H1 (cell line): ENCODE data around the gene CAPN9. TPM values are rescaled to one million over a fixed set of nuclear protein-coding genes. Genes with fewer than 3 reads are reported as not detected.
A peak's percentile ranks its signal among the peaks of the same experiment; 100 is the strongest.

Experiments used
- CTCF ChIA-PET: fragments of 300-600 bp; sonication (Branson Sonifier 250); formaldehyde crosslinking; loops from one replicate; lab custom pipeline; 2021; ENCODE audit not compliant: partially characterized antibody; lab: Charles Lee
- POLR2A ChIA-PET: fragments of 300-600 bp; sonication (Branson Sonifier 250); formaldehyde crosslinking; loops from one replicate; lab custom pipeline; 2021; ENCODE audit warnings: inconsistent platforms; ENCODE audit not compliant: partially characterized antibody; lab: Charles Lee
- DNase-seq, 2 experiments: peaks; one replicate each; pipeline versions ENCODE4 v3.0.0 to v3.0.0-alpha.2; 2010 to 2022; ENCODE audit warnings: low spot score in 2 of 2, low read depth in 1 of 2, mixed read lengths in 1 of 2
- FAIRE-seq: peaks from 2 replicates; lab custom pipeline; 2011; peaks lifted over from hg19 to GRCh38; lab: Jason Lieb, UNC
- H2AFZ ChIP-seq: 2 replicates; pipeline ENCODE4 v1.8.1; 2012; ENCODE audit warnings: low read length, inconsistent platforms
- H2AK5ac ChIP-seq: 2 replicates; pipeline ENCODE4 v1.6.1; 2013; ENCODE audit warnings: low read depth, low read length
- H2BK120ac ChIP-seq: replicated peaks from 2 replicates; pipeline ENCODE3; 2013; ENCODE audit warnings: low read depth, low read length, inconsistent platforms
- H2BK12ac ChIP-seq: 2 replicates; pipeline ENCODE4 v1.6.1; 2013; ENCODE audit warnings: low read depth, low read length
- H2BK15ac ChIP-seq: 2 replicates; pipeline ENCODE4 v1.6.1; 2013; ENCODE audit warnings: low read length
- H2BK20ac ChIP-seq: 2 replicates; pipeline ENCODE4 v1.6.1; 2013; ENCODE audit warnings: low read length
- H2BK5ac ChIP-seq: 2 replicates; pipeline ENCODE4 v1.6.1; 2013; ENCODE audit warnings: low read depth, low read length
- H3K14ac ChIP-seq: 2 replicates; pipeline ENCODE4 v1.6.1; 2013; ENCODE audit warnings: inconsistent platforms; ENCODE audit not compliant: insufficient read length
- H3K18ac ChIP-seq: 2 replicates; pipeline ENCODE4 v1.6.1; 2013; ENCODE audit warnings: low read length; ENCODE audit errors: extremely low read depth
- H3K23ac ChIP-seq: 2 replicates; pipeline ENCODE4 v1.6.1; 2013; ENCODE audit warnings: inconsistent platforms; ENCODE audit not compliant: insufficient read length
- H3K23me2 ChIP-seq: 2 replicates; pipeline ENCODE4 v1.6.1; 2013; ENCODE audit warnings: low read depth, low read length
- H3K27ac ChIP-seq: 2 replicates; pipeline ENCODE4 v1.6.1; 2011; ENCODE audit warnings: low read depth, low read length, inconsistent platforms
- H3K27me3 ChIP-seq, 4 experiments: replicated peaks in 1 of 4; 1 replicate in 1 of 4; 2 replicates in 3 of 4; pipeline versions ENCODE4 v1.6.1 to v1.8.1; 2011 to 2013; ENCODE audit warnings: low read length in 3 of 4, mild to moderate bottlenecking in 3 of 4, inconsistent platforms in 2 of 4, mixed read lengths in 2 of 4, moderate library complexity in 1 of 4; ENCODE audit not compliant: control insufficient read depth in 3 of 4, insufficient read depth in 3 of 4; ENCODE audit errors: extremely low read depth in 1 of 4
- H3K36me3 ChIP-seq, 4 experiments: 2 replicates each; pipeline versions ENCODE4 v1.6.1 to v1.8.1; 2011 to 2013; ENCODE audit warnings: mild to moderate bottlenecking in 4 of 4, low read length in 3 of 4, moderate library complexity in 2 of 4, control low read depth in 1 of 4, inconsistent platforms in 1 of 4; ENCODE audit not compliant: insufficient read depth in 4 of 4, control insufficient read depth in 2 of 4
- H3K4ac ChIP-seq: replicated peaks from 2 replicates; pipeline ENCODE3; 2013; ENCODE audit warnings: low read length, low read depth, mixed read lengths, inconsistent platforms; ENCODE audit not compliant: insufficient read length
- H3K4me1 ChIP-seq, 4 experiments: replicated peaks in 1 of 4; 1 replicate in 1 of 4; 2 replicates in 3 of 4; pipeline versions ENCODE4 v1.6.1 to v1.8.1; 2011 to 2013; ENCODE audit warnings: low read length in 3 of 4, inconsistent platforms in 2 of 4, mixed read lengths in 1 of 4; ENCODE audit not compliant: insufficient read depth in 4 of 4, control insufficient read depth in 3 of 4
- H3K4me2 ChIP-seq, 2 experiments: 2 replicates each; pipeline versions ENCODE4 v1.6.1 to v1.8.1; 2011 to 2013; ENCODE audit warnings: low read depth in 2 of 2, low read length in 2 of 2, control low read depth in 1 of 2, inconsistent platforms in 1 of 2, mild to moderate bottlenecking in 1 of 2; ENCODE audit not compliant: insufficient read depth in 1 of 2
- H3K4me3 ChIP-seq, 4 experiments: fragments of 200-600, 300-600 bp in 1 of 4; sonication (generic), shearing (Covaris generic), sonication (Bioruptor Twin) in 1 of 4; 2 replicates each; pipeline versions ENCODE4 v1.5.1 to v1.8.1; 2011 to 2016; ENCODE audit warnings: low read length in 4 of 4, low read depth in 3 of 4, control low read depth in 2 of 4, inconsistent platforms in 2 of 4, mild to moderate bottlenecking in 2 of 4, mixed read lengths in 1 of 4, moderate library complexity in 1 of 4; ENCODE audit not compliant: insufficient read depth in 2 of 4; ENCODE audit errors: extremely low read depth in 1 of 4
- H3K56ac ChIP-seq: replicated peaks from 2 replicates; pipeline ENCODE3; 2013; ENCODE audit warnings: low read depth, mild to moderate bottlenecking, mixed read lengths, low read length, inconsistent platforms; ENCODE audit not compliant: insufficient read length
- H3K79me1 ChIP-seq: 2 replicates; pipeline ENCODE4 v1.6.1; 2013; ENCODE audit warnings: low read depth, low read length, control low read depth
- H3K79me2 ChIP-seq, 2 experiments: 2 replicates each; pipeline versions ENCODE4 v1.6.1 to v1.8.1; 2012 to 2013; ENCODE audit warnings: low read length in 2 of 2, mild to moderate bottlenecking in 2 of 2, inconsistent platforms in 1 of 2; ENCODE audit not compliant: insufficient read depth in 2 of 2, control insufficient read depth in 1 of 2
- H3K9ac ChIP-seq, 4 experiments: replicated peaks in 1 of 4; 1 replicate in 1 of 4; 2 replicates in 3 of 4; pipeline versions ENCODE4 v1.6.1 to v1.8.1; 2011 to 2013; ENCODE audit warnings: low read depth in 3 of 4, low read length in 3 of 4, control low read depth in 2 of 4, mild to moderate bottlenecking in 2 of 4, moderate library complexity in 2 of 4, inconsistent platforms in 1 of 4; ENCODE audit errors: extremely low read depth in 1 of 4
- H3K9me3 ChIP-seq, 2 experiments: 2 replicates each; pipeline versions ENCODE4 v1.6.1 to v1.8.1; 2012 to 2013; ENCODE audit warnings: mild to moderate bottlenecking in 2 of 2, moderate library complexity in 2 of 2, control low read depth in 1 of 2, inconsistent platforms in 1 of 2, low read depth in 1 of 2, low read length in 1 of 2, mixed read lengths in 1 of 2; ENCODE audit not compliant: insufficient read depth in 2 of 2
- H4K20me1 ChIP-seq, 2 experiments: replicated peaks in 1 of 2; 2 replicates each; pipeline versions ENCODE3 to v1.8.1; 2011 to 2013; ENCODE audit warnings: inconsistent platforms in 2 of 2, low read length in 2 of 2, mild to moderate bottlenecking in 1 of 2; ENCODE audit not compliant: insufficient read depth in 2 of 2, control insufficient read depth in 1 of 2
- H4K5ac ChIP-seq: 2 replicates; pipeline ENCODE4 v1.6.1; 2013; ENCODE audit warnings: low read length, low read depth, mixed read lengths, inconsistent platforms; ENCODE audit not compliant: insufficient read length
- H4K8ac ChIP-seq: 2 replicates; pipeline ENCODE4 v1.8.0; 2013; ENCODE audit warnings: mild to moderate bottlenecking, moderate library complexity, low read length, inconsistent platforms; ENCODE audit not compliant: insufficient read depth; ENCODE audit errors: extremely low read depth
- H4K91ac ChIP-seq: replicated peaks from 2 replicates; pipeline ENCODE3; 2013; ENCODE audit warnings: low read length, mixed read lengths, inconsistent platforms; ENCODE audit not compliant: insufficient read length
- GABPA ChIP-seq: IDR thresholded peaks from 2 replicates; pipeline ENCODE4 v1.6.1; 2011; ENCODE audit warnings: mild to moderate bottlenecking, low read length, moderate library complexity, borderline replicate concordance; ENCODE audit not compliant: insufficient read depth
- HDAC2 ChIP-seq, 2 experiments: fragments of 300-600 bp in 1 of 2; sonication (generic) in 1 of 2; IDR thresholded peaks; 2 replicates each; pipeline ENCODE4 v1.6.1; 2011 to 2012; ENCODE audit warnings: low read depth in 2 of 2, low read length in 2 of 2, mild to moderate bottlenecking in 2 of 2, moderate library complexity in 2 of 2, borderline replicate concordance in 1 of 2, inconsistent platforms in 1 of 2
- HDAC6 ChIP-seq: IDR thresholded peaks from one replicate; pipeline ENCODE4 v1.7.1; 2012; ENCODE audit warnings: low read depth, mild to moderate bottlenecking, inconsistent platforms, low read length, moderate library complexity
- JUND ChIP-seq: IDR thresholded peaks from 2 replicates; pipeline ENCODE4 v1.6.1; 2011; ENCODE audit warnings: mild to moderate bottlenecking, improper control_type of control experiment, low read length
- NRF1 ChIP-seq: IDR thresholded peaks from 2 replicates; pipeline ENCODE4 v1.6.1; 2011; ENCODE audit warnings: mild to moderate bottlenecking, low read depth, low read length, improper control_type of control experiment
- RFX5 ChIP-seq: IDR thresholded peaks from 2 replicates; pipeline ENCODE4 v1.6.1; 2011; ENCODE audit warnings: low read depth, low read length, improper control_type of control experiment, borderline replicate concordance
- SIN3A ChIP-seq, 2 experiments: IDR thresholded peaks in 1 of 2; conservative IDR thresholded peaks in 1 of 2; 2 replicates each; pipeline ENCODE4 v1.6.1; 2011 to 2012; ENCODE audit warnings: low read length in 2 of 2, improper control_type of control experiment in 1 of 2, low read depth in 1 of 2, mild to moderate bottlenecking in 1 of 2
- SP2 ChIP-seq: IDR thresholded peaks from 2 replicates; pipeline ENCODE4 v1.6.1; 2012; ENCODE audit warnings: mild to moderate bottlenecking, low read length, inconsistent platforms
- TEAD4 ChIP-seq: IDR thresholded peaks from 2 replicates; pipeline ENCODE4 v1.6.1; 2012; ENCODE audit warnings: low read depth, low read length, inconsistent platforms, mixed read lengths
- WGBS, 2 experiments: shearing (Covaris generic) in 1 of 2; methylation state at CpG; one replicate each; pipeline versions ENCODE4 v1.1.6 to v1.1.7; 2013 to 2015; ENCODE audit warnings: low lambda C conversion rate in 2 of 2, mixed read lengths in 2 of 2, inconsistent platforms in 1 of 2, low coverage in 1 of 2, missing lambda C conversion rate in 1 of 2; ENCODE audit not compliant: insufficient replicate concordance in 2 of 2, insufficient coverage in 1 of 2, insufficient read length in 1 of 2; ENCODE audit errors: extremely low coverage in 1 of 2, missing lambda C conversion rate in 1 of 2; 5-methylcytosine and 5-hydroxymethylcytosine counted together
- polyA plus RNA-seq, 7 experiments: library from polyadenylated mRNA; depleted of rRNA in 3 of 7; stranded (reverse) in 5 of 7; unstranded in 2 of 7; fragments of >200 nt in 5 of 7; fragments of 200-250 nt in 2 of 7; gene quantifications; 1 replicate in 5 of 7; 2 replicates in 1 of 7; 4 replicates in 1 of 7; pipeline versions ENCODE4 v1.2.1 to v1.2.3, GENCODE V29; 2011 to 2013; ENCODE audit warnings: missing spikeins in 2 of 7, mixed read lengths in 2 of 7
- total RNA-seq: library from RNA; stranded (reverse); fragmentation: NEBNext Ultra II Directional; extraction: Animal tissue kit (Norgen Biotek cat#: 25700); gene quantifications from 2 replicates; pipeline ENCODE4 v1.2.1, GENCODE V29; 2021
- TF ChIP-seq, protein P1 (sequence below), 3 experiments: IDR thresholded peaks; 1 replicate in 2 of 3; 2 replicates in 1 of 3; pipeline versions ENCODE4 v1.5.1 to v1.6.1; 2011; ENCODE audit warnings: low read length in 3 of 3, mild to moderate bottlenecking in 3 of 3, inconsistent platforms in 2 of 3, low read depth in 1 of 3, moderate library complexity in 1 of 3; ENCODE audit not compliant: insufficient read depth in 1 of 3; ENCODE audit errors: control extremely low read depth in 1 of 3

Gene CAPN9
- total and polyA plus RNA-seq, 2 of the 8 experiments (the other 6 are each of a cell fraction or from before 2014, with no cell fraction given): 0.22 to 0.76 TPM

GRCh38 chr1:230715510-230715909, 31.7 kb upstream of the CAPN9 start:
- H4K8ac ChIP-seq: no peak overlapping the region
- no peak overlapping the region for H3K4ac ChIP-seq
- H4K91ac ChIP-seq: no peak overlapping the region
- no peak overlapping the region for H3K23ac ChIP-seq
- FAIRE-seq: no peak
- no peak overlapping the region for H4K5ac ChIP-seq
- H3K9ac ChIP-seq: no peak overlapping the region
- H2AK5ac ChIP-seq: no peak overlapping the region
- no peaks in the 10 kb centered on the region for H4K20me1 ChIP-seq
- no peaks in the 10 kb centered on the region for H3K23me2 ChIP-seq
- no peak overlapping the region for H2BK20ac ChIP-seq
- no peak overlapping the region for H2AFZ ChIP-seq
- no peak overlapping the region for H3K27ac ChIP-seq
- DNase-seq: no peak
- no peak overlapping the region for H2BK12ac ChIP-seq
- ChIA-PET CTCF (interaction anchor here (0.6 to 5.7 kb wide), 5 partner anchors 38 to 279 kb away, joined by 3 to 26 read pairs (median 4); no protein-coding TSS in a partner anchor), POLR2A (no interaction called here)
- no peak overlapping the region for H2BK15ac ChIP-seq
- H3K9me3 ChIP-seq: no peaks in the 10 kb centered on the region
- H3K36me3 ChIP-seq: no peaks in the 10 kb centered on the region
- no peak overlapping the region for H2BK120ac ChIP-seq
- 89% methylated on average over 3 of the region's 3 CpGs; no CpG with 5 or more reads in 1 of the 2 experiments for WGBS, 2 experiments
- H3K18ac ChIP-seq: no peak overlapping the region
- peaks cover 0 to 10% (median 4%) of the 10 kb centered on the region in 4 experiments; a peak in 4 of 7 replicates for H3K4me1 ChIP-seq
- no peak overlapping the region for H3K14ac ChIP-seq
- no peak overlapping the region for H3K56ac ChIP-seq
- H3K4me3 ChIP-seq: no peak overlapping the region
- H3K4me2 ChIP-seq: no peak overlapping the region
- no peaks in the 10 kb centered on the region for H3K79me2 ChIP-seq
- H2BK5ac ChIP-seq: no peak overlapping the region
- no peaks in the 10 kb centered on the region for H3K79me1 ChIP-seq
- H3K27me3 ChIP-seq: no peaks in the 10 kb centered on the region; a peak in 2 of 7 replicates
- TF ChIP-seq JUND (no peak), SIN3A (conservative IDR thresholded peaks at IDR 0.05 in 1 of 2, IDR thresholded peaks at IDR 0.05 in 1 of 2; ENCODE audit: low read depth in 1 of 2, low read length in 2 of 2) (no peak), SP2 (no peak), HDAC6 (no peak), RFX5 (no peak), HDAC2 (IDR thresholded peaks at IDR 0.05; ENCODE audit: borderline replicate concordance in 1 of 2, low read depth in 2 of 2, low read length in 2 of 2) (no peak), NRF1 (no peak), GABPA (no peak), TEAD4 (no peak)
- TF ChIP-seq, protein P1, sequence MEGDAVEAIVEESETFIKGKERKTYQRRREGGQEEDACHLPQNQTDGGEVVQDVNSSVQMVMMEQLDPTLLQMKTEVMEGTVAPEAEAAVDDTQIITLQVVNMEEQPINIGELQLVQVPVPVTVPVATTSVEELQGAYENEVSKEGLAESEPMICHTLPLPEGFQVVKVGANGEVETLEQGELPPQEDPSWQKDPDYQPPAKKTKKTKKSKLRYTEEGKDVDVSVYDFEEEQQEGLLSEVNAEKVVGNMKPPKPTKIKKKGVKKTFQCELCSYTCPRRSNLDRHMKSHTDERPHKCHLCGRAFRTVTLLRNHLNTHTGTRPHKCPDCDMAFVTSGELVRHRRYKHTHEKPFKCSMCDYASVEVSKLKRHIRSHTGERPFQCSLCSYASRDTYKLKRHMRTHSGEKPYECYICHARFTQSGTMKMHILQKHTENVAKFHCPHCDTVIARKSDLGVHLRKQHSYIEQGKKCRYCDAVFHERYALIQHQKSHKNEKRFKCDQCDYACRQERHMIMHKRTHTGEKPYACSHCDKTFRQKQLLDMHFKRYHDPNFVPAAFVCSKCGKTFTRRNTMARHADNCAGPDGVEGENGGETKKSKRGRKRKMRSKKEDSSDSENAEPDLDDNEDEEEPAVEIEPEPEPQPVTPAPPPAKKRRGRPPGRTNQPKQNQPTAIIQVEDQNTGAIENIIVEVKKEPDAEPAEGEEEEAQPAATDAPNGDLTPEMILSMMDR (IDR thresholded peaks at IDR 0.05; ENCODE audit: control extremely low read depth in 1 of 3, insufficient read depth in 1 of 3, low read depth in 1 of 3, low read length in 3 of 3): peak in 2 of 3 experiments; percentile 28 to 32; a peak in 2 of 4 replicates
